ENCODE results near the gene STARD3NL.
A peak's percentile ranks its signal among the peaks of the same experiment; 100 is the strongest.
"Not testable (repeated sequence)": the region's sequence is repeated elsewhere in the genome, so short reads cannot be mapped to it uniquely, and the experiment has no call there.

The STARD3NL gene

DNA sequence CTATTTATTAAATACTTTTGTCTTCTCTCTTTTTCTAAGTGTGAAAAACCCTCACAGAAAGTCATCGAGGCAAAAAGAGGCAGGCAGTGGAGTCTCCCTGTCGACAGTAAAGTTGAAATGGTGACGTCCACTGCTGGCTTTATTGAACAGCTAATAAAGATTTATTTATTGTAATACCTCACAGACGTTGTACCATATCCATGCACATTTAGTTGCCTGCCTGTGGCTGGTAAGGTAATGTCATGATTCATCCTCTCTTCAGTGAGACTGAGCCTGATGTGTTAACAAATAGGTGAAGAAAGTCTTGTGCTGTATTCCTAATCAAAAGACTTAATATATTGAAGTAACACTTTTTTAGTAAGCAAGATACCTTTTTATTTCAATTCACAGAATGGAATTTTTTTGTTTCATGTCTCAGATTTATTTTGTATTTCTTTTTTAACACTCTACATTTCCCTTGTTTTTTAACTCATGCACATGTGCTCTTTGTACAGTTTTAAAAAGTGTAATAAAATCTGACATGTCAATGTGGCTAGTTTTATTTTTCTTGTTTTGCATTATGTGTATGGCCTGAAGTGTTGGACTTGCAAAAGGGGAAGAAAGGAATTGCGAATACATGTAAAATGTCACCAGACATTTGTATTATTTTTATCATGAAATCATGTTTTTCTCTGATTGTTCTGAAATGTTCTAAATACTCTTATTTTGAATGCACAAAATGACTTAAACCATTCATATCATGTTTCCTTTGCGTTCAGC lies 52.0 kb downstream of the STARD3NL start:
- Histone ChIP-seq H4K20me1 (ENCODE audit: insufficient read depth, low read length, poor library complexity, severe bottlenecking) (no peaks in the 10 kb centered on the region), H3K9me2 (replicated peaks; ENCODE audit: low read depth, low read length) (no peaks in the 10 kb centered on the region), H3F3A (ENCODE audit: low read depth) (peaks cover 16% of the 10 kb centered on the region), H2AFZ (ENCODE audit: low read length) (no peak overlapping the region), H3K27me3 (ENCODE audit: insufficient read depth, low read length, poor library complexity, severe bottlenecking) (no peaks in the 10 kb centered on the region), H3K4me2 (ENCODE audit: low read depth, low read length, poor library complexity, severe bottlenecking) (no peak overlapping the region), H3K4me3 (ENCODE audit: low read length, poor library complexity, severe bottlenecking) (no peak overlapping the region), H3K9me3 (ENCODE audit: insufficient read depth, low read depth, low read length) (no peaks in the 10 kb centered on the region), H3K79me2 (ENCODE audit: insufficient read depth, low read length) (peaks cover 28% of the 10 kb centered on the region), H3K36me3 (ENCODE audit: insufficient read depth, low read length) (peaks cover 26% of the 10 kb centered on the region; the same call in 1 of the 2 replicates), H3K4me1 (ENCODE audit: insufficient read depth, low read length, poor library complexity, severe bottlenecking) (peaks cover 73% of the 10 kb centered on the region), H3K9ac (ENCODE audit: low read depth, low read length, poor library complexity, severe bottlenecking) (no peak overlapping the region)
- TF ChIP-seq CTCF (conservative IDR thresholded peaks at IDR 0.05; ENCODE audit: low read length): no peak

DNA sequence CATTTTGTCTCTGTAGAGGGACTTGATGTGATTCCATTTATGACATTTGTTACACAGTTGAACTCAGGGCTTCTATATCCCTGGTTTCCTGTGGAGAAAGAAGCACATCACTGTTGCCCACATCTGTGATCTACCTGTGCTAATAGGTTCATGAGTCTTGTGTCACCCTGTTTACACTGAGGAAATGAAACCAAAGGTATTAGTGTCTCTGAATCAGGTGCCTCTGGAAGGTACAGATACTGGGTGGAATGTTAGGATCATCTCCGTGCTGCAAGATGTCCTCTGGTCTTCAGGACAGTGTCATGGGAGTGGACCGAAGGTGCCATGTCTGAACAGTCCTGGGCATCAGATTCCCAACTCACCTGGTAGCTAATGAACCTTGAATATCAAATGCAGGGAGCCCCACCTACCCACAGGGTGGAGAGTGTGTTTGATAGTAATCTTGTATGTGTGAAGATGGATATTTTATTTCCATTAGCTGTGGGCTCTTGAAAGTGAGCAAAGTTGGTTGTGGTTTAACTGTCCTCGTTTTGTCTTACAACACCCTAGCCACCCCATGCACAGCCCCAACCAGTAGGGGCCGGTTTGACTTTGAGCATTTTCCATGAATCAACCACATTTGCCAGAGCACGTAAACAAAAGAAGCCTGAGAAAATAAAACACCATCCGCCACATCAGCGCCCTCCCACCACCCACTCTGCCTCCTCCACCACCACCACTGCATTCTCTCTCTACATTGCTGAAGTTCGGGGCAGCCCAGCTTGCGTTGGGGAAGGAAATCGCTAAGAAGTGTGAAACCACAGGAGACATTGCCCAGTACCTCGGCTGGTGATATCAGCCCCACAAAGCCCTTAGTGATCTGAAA lies 54.7 kb downstream of the STARD3NL start:
- Histone ChIP-seq H3K36me3 (ENCODE audit: insufficient read depth, low read length) (peaks cover 26% of the 10 kb centered on the region; the same call in 1 of the 2 replicates), H4K20me1 (ENCODE audit: insufficient read depth, low read length, poor library complexity, severe bottlenecking) (no peaks in the 10 kb centered on the region), H3K4me2 (ENCODE audit: low read depth, low read length, poor library complexity, severe bottlenecking) (peak overlapping the region; percentile 88), H3K27me3 (ENCODE audit: insufficient read depth, low read length, poor library complexity, severe bottlenecking) (no peaks in the 10 kb centered on the region), H3K4me1 (ENCODE audit: insufficient read depth, low read length, poor library complexity, severe bottlenecking) (peaks cover 85% of the 10 kb centered on the region), H3K9me2 (replicated peaks; ENCODE audit: low read depth, low read length) (no peaks in the 10 kb centered on the region), H3K4me3 (ENCODE audit: low read length, poor library complexity, severe bottlenecking) (peak overlapping the region; percentile 64), H3K9me3 (ENCODE audit: insufficient read depth, low read depth, low read length) (no peaks in the 10 kb centered on the region), H3K9ac (ENCODE audit: low read depth, low read length, poor library complexity, severe bottlenecking) (peak overlapping the region; percentile 68), H2AFZ (ENCODE audit: low read length) (no peak overlapping the region), H3K79me2 (ENCODE audit: insufficient read depth, low read length) (peaks cover 25% of the 10 kb centered on the region), H3F3A (ENCODE audit: low read depth) (peaks cover 16% of the 10 kb centered on the region)
- TF ChIP-seq EZH2phosphoT487 (IDR thresholded peaks at IDR 0.05; ENCODE audit: borderline replicate concordance) (no peak), CTCF (conservative IDR thresholded peaks at IDR 0.05; ENCODE audit: low read length) (peak; percentile 23; the same call in 1 of the 2 replicates)

- Histone ChIP-seq H3K4me2 (ENCODE audit: low read depth, low read length, poor library complexity, severe bottlenecking) (peak overlapping the region; percentile 88), H3K79me2 (ENCODE audit: insufficient read depth, low read length) (peaks cover 19% of the 10 kb centered on the region), H3F3A (ENCODE audit: low read depth) (peaks cover 16% of the 10 kb centered on the region), H3K4me1 (ENCODE audit: insufficient read depth, low read length, poor library complexity, severe bottlenecking) (peaks cover 83% of the 10 kb centered on the region), H3K9ac (ENCODE audit: low read depth, low read length, poor library complexity, severe bottlenecking) (peak overlapping the region; percentile 68)
- not testable (repeated sequence) for H3K9me2 ChIP-seq (replicated peaks; ENCODE audit: low read depth, low read length); H4K20me1 ChIP-seq (ENCODE audit: insufficient read depth, low read length, poor library complexity, severe bottlenecking); H3K4me3 ChIP-seq (ENCODE audit: low read length, poor library complexity, severe bottlenecking); H3K36me3 ChIP-seq (ENCODE audit: insufficient read depth, low read length); H2AFZ ChIP-seq (ENCODE audit: low read length); H3K27me3 ChIP-seq (ENCODE audit: insufficient read depth, low read length, poor library complexity, severe bottlenecking); H3K9me3 ChIP-seq (ENCODE audit: insufficient read depth, low read depth, low read length)
Measured at GRCh38 chr7:38234759-38235158, 56.7 kb downstream of the STARD3NL start.
